CD4-positive, alpha-beta T cell (primary cell): ENCODE data around the gene ZNF428. TPM values are rescaled to one million over a fixed set of nuclear protein-coding genes. Genes with fewer than 3 reads are reported as not detected.

Experiments used
- ATAC-seq: fragments of 200-7000 bp; cut with Tn5 transposase; one replicate; pipeline ENCODE4 v1.10.0; 2022; ENCODE audit warnings: mild to moderate bottlenecking; ENCODE audit not compliant: poor library complexity
- CTCF ChIA-PET: fragments of 350-600 bp; sonication (Branson Sonifier 250); formaldehyde crosslinking; loops from one replicate; lab custom pipeline; 2021; ENCODE audit warnings: antibody characterized with exemption, inconsistent platforms; lab: Charles Lee
- POLR2A ChIA-PET: fragments of 350-600 bp; sonication (Branson Sonifier 250); formaldehyde crosslinking; loops from one replicate; lab custom pipeline; 2021; ENCODE audit warnings: antibody characterized with exemption, inconsistent platforms; lab: Charles Lee
- DNase-seq, 14 experiments: peaks; one replicate each; pipeline ENCODE4 v3.0.0-alpha.2; 2013 to 2020; ENCODE audit warnings: mixed read lengths in 2 of 14
- H3K27ac ChIP-seq, 2 donors: one replicate each; pipeline versions ENCODE4 v1.5.1 to v1.7.0; 2013; ENCODE audit warnings: low read length in 2 of 2, low read depth in 1 of 2, mild to moderate bottlenecking in 1 of 2
- H3K27me3 ChIP-seq, 2 experiments: 1 replicate in 1 of 2; 2 replicates in 1 of 2; pipeline versions ENCODE4 v1.6.1 to v1.7.0; 2013; ENCODE audit warnings: low read length in 2 of 2, control low read depth in 1 of 2, mild to moderate bottlenecking in 1 of 2, moderate library complexity in 1 of 2; ENCODE audit not compliant: insufficient read depth in 2 of 2, control insufficient read depth in 1 of 2
- H3K36me3 ChIP-seq: one replicate; pipeline ENCODE4 v1.6.1; 2013; ENCODE audit warnings: low read length, control low read depth; ENCODE audit not compliant: insufficient read depth
- H3K4me1 ChIP-seq: one replicate; pipeline ENCODE4 v1.6.1; 2013; ENCODE audit warnings: low read length, control low read depth; ENCODE audit not compliant: insufficient read depth
- H3K4me3 ChIP-seq: one replicate; pipeline ENCODE4 v1.5.1; 2013; ENCODE audit warnings: mild to moderate bottlenecking, low read length, moderate library complexity
- H3K9me3 ChIP-seq, 2 experiments: 1 replicate in 1 of 2; 2 replicates in 1 of 2; pipeline versions ENCODE4 v1.6.1 to v1.7.0; 2013; ENCODE audit warnings: low read length in 2 of 2, mild to moderate bottlenecking in 2 of 2, control low read depth in 1 of 2, moderate library complexity in 1 of 2; ENCODE audit not compliant: control insufficient read depth in 1 of 2, insufficient read depth in 1 of 2
- H3K27ac Mint-ChIP-seq: one replicate; pipeline ENCODE4 v1.8.0; 2020; ENCODE audit warnings: mixed read lengths
- H3K27me3 Mint-ChIP-seq: one replicate; pipeline ENCODE4 v1.8.0; 2021; ENCODE audit warnings: mixed read lengths
- H3K36me3 Mint-ChIP-seq: one replicate; pipeline ENCODE4 v1.8.0; 2021; ENCODE audit warnings: low read depth, mixed read lengths
- H3K4me1 Mint-ChIP-seq: one replicate; pipeline ENCODE4 v1.8.0; 2021; ENCODE audit warnings: low read depth, mixed read lengths
- H3K4me3 Mint-ChIP-seq: one replicate; pipeline ENCODE4 v1.8.0; 2020; ENCODE audit warnings: mild to moderate bottlenecking, mixed read lengths
- H3K9me3 Mint-ChIP-seq: one replicate; pipeline ENCODE4 v1.8.0; 2020; ENCODE audit warnings: mixed read lengths
- intact Hi-C, 2 experiments: fragments of 100-400 bp; cut with DNase I in 1 of 2; cut with micrococcal nuclease in 1 of 2; formaldehyde crosslinking; loops; one replicate each; pipeline versions ENCODE4 v1.15.1 to v1.9.0; 2023 to 2025; cut with DNase I, micrococcal nuclease
- total RNA-seq, 174 experiments: library from RNA in 2 of 174; stranded (reverse) in 2 of 174; gene quantifications; one replicate each; pipeline ENCODE4 v1.2.3 and lab custom pipeline; 2021 to 2026
- TF ChIP-seq, protein P1 (sequence below): fragments of 200-600 bp; IDR thresholded peaks from one replicate; pipeline ENCODE4 v1.8.0; 2022; ENCODE audit warnings: antibody characterized with exemption, mild to moderate bottlenecking

ZNF428 gene
- total RNA-seq, 2 experiments from 2014 or later = 22.3 to 24.8 TPM

DNA sequence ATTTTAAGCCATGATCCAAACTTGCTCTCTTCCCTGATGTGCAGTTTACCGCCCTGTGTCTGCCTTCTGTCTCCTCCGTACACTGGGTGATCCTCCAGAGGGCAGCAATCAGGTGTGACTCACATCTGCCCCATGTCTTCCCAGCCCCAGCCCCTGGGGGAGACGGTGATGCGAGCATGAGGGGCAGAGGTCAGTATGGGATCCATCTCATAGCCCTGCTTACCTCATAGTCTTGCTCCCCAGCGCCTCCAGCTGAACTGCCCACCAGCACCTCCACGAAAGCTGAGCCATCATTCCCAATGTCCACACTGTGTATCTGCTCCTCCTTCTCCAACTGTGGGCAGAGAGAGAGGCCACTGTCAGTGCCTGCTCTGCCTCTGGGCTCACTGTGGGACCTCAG is 58.7 kb downstream of the ZNF428 start:
- Histone ChIP-seq H3K27ac (peak overlapping the region in 1 of 2 donors; percentile 27), H3K36me3 (peaks cover 25% of the 10 kb centered on the region), H3K9me3 (no peaks in the 10 kb centered on the region), H3K4me3 (no peak overlapping the region), H3K27me3 (no peaks in the 10 kb centered on the region), H3K4me1 (peaks cover 50% of the 10 kb centered on the region)
- CTCF ChIA-PET = interaction anchor here (1.1 to 6.0 kb wide), 2 partner anchors 17 to 34 kb away, joined by 3 to 31 read pairs; partner anchors contain the start of genes IRGQ and ZNF576
- ATAC-seq (no peak), DNase-seq (peak in 4 of 14 experiments; percentile 15 to 41 (median 28))
- peak overlapping the region; percentile 37 for H3K4me3 Mint-ChIP-seq
- peak overlapping the region; percentile 96 for H3K27ac Mint-ChIP-seq
- intact Hi-C loops = loop anchor here in 1 of 2 experiments (5.0 kb wide), 1 partner anchor 33 kb away; the partner anchor contains the start of gene ETHE1
- POLR2A ChIA-PET = interaction anchor here (2.8 to 6.4 kb wide), 2 partner anchors 27 to 35 kb away, joined by 17 to 40 read pairs; partner anchors contain the start of genes IRGQ, ZNF575 and ZNF576
- H3K9me3 Mint-ChIP-seq = no peaks in the 10 kb centered on the region
- peaks cover 57% of the 10 kb centered on the region for H3K4me1 Mint-ChIP-seq
- peaks cover 50% of the 10 kb centered on the region for H3K36me3 Mint-ChIP-seq
- TF ChIP-seq, protein P1, sequence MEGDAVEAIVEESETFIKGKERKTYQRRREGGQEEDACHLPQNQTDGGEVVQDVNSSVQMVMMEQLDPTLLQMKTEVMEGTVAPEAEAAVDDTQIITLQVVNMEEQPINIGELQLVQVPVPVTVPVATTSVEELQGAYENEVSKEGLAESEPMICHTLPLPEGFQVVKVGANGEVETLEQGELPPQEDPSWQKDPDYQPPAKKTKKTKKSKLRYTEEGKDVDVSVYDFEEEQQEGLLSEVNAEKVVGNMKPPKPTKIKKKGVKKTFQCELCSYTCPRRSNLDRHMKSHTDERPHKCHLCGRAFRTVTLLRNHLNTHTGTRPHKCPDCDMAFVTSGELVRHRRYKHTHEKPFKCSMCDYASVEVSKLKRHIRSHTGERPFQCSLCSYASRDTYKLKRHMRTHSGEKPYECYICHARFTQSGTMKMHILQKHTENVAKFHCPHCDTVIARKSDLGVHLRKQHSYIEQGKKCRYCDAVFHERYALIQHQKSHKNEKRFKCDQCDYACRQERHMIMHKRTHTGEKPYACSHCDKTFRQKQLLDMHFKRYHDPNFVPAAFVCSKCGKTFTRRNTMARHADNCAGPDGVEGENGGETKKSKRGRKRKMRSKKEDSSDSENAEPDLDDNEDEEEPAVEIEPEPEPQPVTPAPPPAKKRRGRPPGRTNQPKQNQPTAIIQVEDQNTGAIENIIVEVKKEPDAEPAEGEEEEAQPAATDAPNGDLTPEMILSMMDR = no peak
- no peaks in the 10 kb centered on the region for H3K27me3 Mint-ChIP-seq

Other genes with a start within 250 kb of the ZNF428 start
- gene TEX101, start 204.7 kb downstream of the ZNF428 start, total RNA-seq = not detected
- 10 to 100 TPM; 35.6 to 37.3 TPM for gene LYPD3, start 154.0 kb downstream of the ZNF428 start, total RNA-seq
- 10 to 100 TPM; 75.1 to 77.4 TPM for gene PHLDB3, start 114.9 kb downstream of the ZNF428 start, total RNA-seq
- 10 to 100 TPM; 20.2 to 21.7 TPM for gene ETHE1, start 92.4 kb downstream of the ZNF428 start, total RNA-seq
- 1 to 10 TPM; 2.6 to 2.7 TPM for gene ZNF575, start 86.4 kb downstream of the ZNF428 start, total RNA-seq
- 10 to 100 TPM; 25.1 to 26.2 TPM for gene XRCC1, start 44.1 kb downstream of the ZNF428 start, total RNA-seq
- not detected for gene PINLYP, start 43.8 kb downstream of the ZNF428 start, total RNA-seq
- 10 to 100 TPM; 28.9 to 29.8 TPM for gene IRGQ, start 23.5 kb downstream of the ZNF428 start, total RNA-seq
- 1 to 10 TPM; 4.1 to 4.8 TPM for gene ZNF576, start 23.0 kb downstream of the ZNF428 start, total RNA-seq
- gene SRRM5, start 7.5 kb downstream of the ZNF428 start, total RNA-seq = under 1 TPM; 0.25 to 0.56 TPM
- gene CADM4, start 20.2 kb upstream of the ZNF428 start, total RNA-seq = under 1 TPM; 0.28 to 0.36 TPM
- 10 to 100 TPM; 19.6 to 21.1 TPM for gene PLAUR, start 50.5 kb upstream of the ZNF428 start, total RNA-seq
- not detected for gene IRGC, start 96.4 kb upstream of the ZNF428 start, total RNA-seq
- gene SMG9, start 135.3 kb upstream of the ZNF428 start, total RNA-seq = 10 to 100 TPM; 34.7 to 38.2 TPM
- gene KCNN4, start 161.3 kb upstream of the ZNF428 start, total RNA-seq = 10 to 100 TPM in 1 of 2 experiments, 1 to 10 TPM in 1; 9.7 to 10.4 TPM
- not detected for gene LYPD5, start 182.8 kb upstream of the ZNF428 start, total RNA-seq
- gene ZNF283, start 207.7 kb upstream of the ZNF428 start, total RNA-seq = 1 to 10 TPM; 2.3 to 3.7 TPM